IMR-90 (cell line): ENCODE measurements around the gene DNAJC30.

Experiments used
- MAFK ChIP-seq: IDR thresholded peaks from 2 replicates; pipeline ENCODE4 v1.6.1; 2012; ENCODE audit warnings: low read depth, low read length, improper control_type of control experiment
- POLR2A ChIP-seq: IDR thresholded peaks from 2 replicates; pipeline ENCODE4 v1.6.1; 2012; ENCODE audit warnings: mild to moderate bottlenecking, low read depth, low read length
- RAD21 ChIP-seq: IDR thresholded peaks from 2 replicates; pipeline ENCODE4 v1.6.1; 2012; ENCODE audit warnings: low read length, improper control_type of control experiment
- TF ChIP-seq, protein P1 (sequence below): conservative IDR thresholded peaks from 2 replicates; pipeline ENCODE4 v1.5.1; 2012; ENCODE audit warnings: mild to moderate bottlenecking, low read depth, low read length, improper control_type of control experiment
- TF ChIP-seq, protein P2 (sequence below): fragments of 150-350 bp; IDR thresholded peaks from 2 replicates; pipeline ENCODE4 v1.6.1; 2017; ENCODE audit warnings: mild to moderate bottlenecking, antibody characterized with exemption, low read length, low read depth

DNA sequence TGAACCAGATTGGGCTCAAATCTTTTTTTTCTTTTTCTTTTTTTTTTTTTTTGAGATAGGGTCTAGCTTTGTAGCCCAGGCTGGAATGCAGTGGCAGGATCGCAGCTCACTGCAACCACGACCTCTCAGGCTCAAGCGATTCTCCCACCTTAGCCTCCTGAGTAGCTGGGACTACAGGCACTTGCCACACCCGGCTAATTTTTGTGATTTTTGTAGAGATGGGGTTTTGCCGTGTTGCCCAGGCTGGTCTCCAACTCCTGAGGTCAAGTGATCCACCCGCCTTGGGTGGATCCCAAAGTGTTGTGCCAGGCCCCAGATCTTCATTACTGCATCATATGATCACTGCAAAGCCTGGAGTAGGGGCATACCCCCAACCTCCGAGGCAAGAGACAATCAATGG lies 2.8 kb downstream of the DNAJC30 start:
- TF ChIP-seq, protein P1, sequence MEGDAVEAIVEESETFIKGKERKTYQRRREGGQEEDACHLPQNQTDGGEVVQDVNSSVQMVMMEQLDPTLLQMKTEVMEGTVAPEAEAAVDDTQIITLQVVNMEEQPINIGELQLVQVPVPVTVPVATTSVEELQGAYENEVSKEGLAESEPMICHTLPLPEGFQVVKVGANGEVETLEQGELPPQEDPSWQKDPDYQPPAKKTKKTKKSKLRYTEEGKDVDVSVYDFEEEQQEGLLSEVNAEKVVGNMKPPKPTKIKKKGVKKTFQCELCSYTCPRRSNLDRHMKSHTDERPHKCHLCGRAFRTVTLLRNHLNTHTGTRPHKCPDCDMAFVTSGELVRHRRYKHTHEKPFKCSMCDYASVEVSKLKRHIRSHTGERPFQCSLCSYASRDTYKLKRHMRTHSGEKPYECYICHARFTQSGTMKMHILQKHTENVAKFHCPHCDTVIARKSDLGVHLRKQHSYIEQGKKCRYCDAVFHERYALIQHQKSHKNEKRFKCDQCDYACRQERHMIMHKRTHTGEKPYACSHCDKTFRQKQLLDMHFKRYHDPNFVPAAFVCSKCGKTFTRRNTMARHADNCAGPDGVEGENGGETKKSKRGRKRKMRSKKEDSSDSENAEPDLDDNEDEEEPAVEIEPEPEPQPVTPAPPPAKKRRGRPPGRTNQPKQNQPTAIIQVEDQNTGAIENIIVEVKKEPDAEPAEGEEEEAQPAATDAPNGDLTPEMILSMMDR, result no peak
- TF ChIP-seq POLR2A, result no peak
- TF ChIP-seq, protein P2, sequence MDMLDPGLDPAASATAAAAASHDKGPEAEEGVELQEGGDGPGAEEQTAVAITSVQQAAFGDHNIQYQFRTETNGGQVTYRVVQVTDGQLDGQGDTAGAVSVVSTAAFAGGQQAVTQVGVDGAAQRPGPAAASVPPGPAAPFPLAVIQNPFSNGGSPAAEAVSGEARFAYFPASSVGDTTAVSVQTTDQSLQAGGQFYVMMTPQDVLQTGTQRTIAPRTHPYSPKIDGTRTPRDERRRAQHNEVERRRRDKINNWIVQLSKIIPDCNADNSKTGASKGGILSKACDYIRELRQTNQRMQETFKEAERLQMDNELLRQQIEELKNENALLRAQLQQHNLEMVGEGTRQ, result no peak
- TF ChIP-seq MAFK, result no peak
- TF ChIP-seq RAD21, result no peak
